WTC11 (cell line): ENCODE results near the gene NPIPA3.
"Not testable (repeated sequence)": the region's sequence is repeated elsewhere in the genome, so short reads cannot be mapped to it uniquely, and the experiment has no call there.

Experiments used
- CBFB ChIP-seq: sonication (generic); formaldehyde crosslinking; IDR thresholded peaks from 2 replicates; pipeline ENCODE4 v1.8.1; 2022; ENCODE audit warnings: mild to moderate bottlenecking, low read depth, missing genetic modification reagents
- ETV6 ChIP-seq: sonication (generic); formaldehyde crosslinking; IDR thresholded peaks from 2 replicates; pipeline ENCODE4 v1.8.1; 2022; ENCODE audit warnings: mild to moderate bottlenecking, missing genetic modification reagents
- NR1H2 ChIP-seq: sonication (generic); formaldehyde crosslinking; IDR thresholded peaks from 2 replicates; pipeline ENCODE4 v1.9.0; 2021; ENCODE audit warnings: mild to moderate bottlenecking, moderate library complexity, missing genetic modification reagents
- NR2C2 ChIP-seq: sonication (generic); formaldehyde crosslinking; IDR thresholded peaks from 2 replicates; pipeline ENCODE4 v1.8.0; 2022; ENCODE audit warnings: mild to moderate bottlenecking, missing genetic modification reagents
- SP1 ChIP-seq: sonication (generic); formaldehyde crosslinking; conservative IDR thresholded peaks from 2 replicates; pipeline ENCODE4 v1.8.1; 2022; ENCODE audit warnings: missing genetic modification reagents
- ZNF263 ChIP-seq: sonication (generic); formaldehyde crosslinking; IDR thresholded peaks from 2 replicates; pipeline ENCODE4 v1.8.1; 2022; ENCODE audit warnings: low read depth, mild to moderate bottlenecking, moderate library complexity, missing genetic modification reagents
- ZNF317 ChIP-seq: sonication (generic); formaldehyde crosslinking; IDR thresholded peaks from 2 replicates; pipeline ENCODE4 v1.8.1; 2023; ENCODE audit warnings: low read depth, mild to moderate bottlenecking, moderate library complexity, missing genetic modification reagents, borderline replicate concordance
- ZNF416 ChIP-seq: fragments of 250-450 bp; sonication (Bioruptor Pico); IDR thresholded peaks from 2 replicates; pipeline ENCODE4 v1.9.0; 2021; ENCODE audit warnings: mild to moderate bottlenecking, inconsistent platforms
- TF ChIP-seq, protein P1 (sequence below): fragments of 200-600 bp; IDR thresholded peaks from 2 replicates; pipeline ENCODE4 v1.8.0; 2022; ENCODE audit warnings: antibody characterized with exemption
- TF ChIP-seq, protein P2 (sequence below): sonication (generic); formaldehyde crosslinking; IDR thresholded peaks from 2 replicates; pipeline ENCODE4 v1.8.1; 2022; ENCODE audit warnings: low read depth, missing genetic modification reagents, borderline replicate concordance
- TF ChIP-seq, protein P3 (sequence below): sonication (generic); formaldehyde crosslinking; conservative IDR thresholded peaks from 2 replicates; pipeline ENCODE4 v1.8.1; 2023; ENCODE audit warnings: mild to moderate bottlenecking, low read depth, missing genetic modification reagents, moderate library complexity
- TF ChIP-seq, protein P4 (sequence below): sonication (generic); formaldehyde crosslinking; IDR thresholded peaks from 2 replicates; pipeline ENCODE4 v1.8.0; 2022; ENCODE audit warnings: mild to moderate bottlenecking, missing genetic modification reagents

DNA sequence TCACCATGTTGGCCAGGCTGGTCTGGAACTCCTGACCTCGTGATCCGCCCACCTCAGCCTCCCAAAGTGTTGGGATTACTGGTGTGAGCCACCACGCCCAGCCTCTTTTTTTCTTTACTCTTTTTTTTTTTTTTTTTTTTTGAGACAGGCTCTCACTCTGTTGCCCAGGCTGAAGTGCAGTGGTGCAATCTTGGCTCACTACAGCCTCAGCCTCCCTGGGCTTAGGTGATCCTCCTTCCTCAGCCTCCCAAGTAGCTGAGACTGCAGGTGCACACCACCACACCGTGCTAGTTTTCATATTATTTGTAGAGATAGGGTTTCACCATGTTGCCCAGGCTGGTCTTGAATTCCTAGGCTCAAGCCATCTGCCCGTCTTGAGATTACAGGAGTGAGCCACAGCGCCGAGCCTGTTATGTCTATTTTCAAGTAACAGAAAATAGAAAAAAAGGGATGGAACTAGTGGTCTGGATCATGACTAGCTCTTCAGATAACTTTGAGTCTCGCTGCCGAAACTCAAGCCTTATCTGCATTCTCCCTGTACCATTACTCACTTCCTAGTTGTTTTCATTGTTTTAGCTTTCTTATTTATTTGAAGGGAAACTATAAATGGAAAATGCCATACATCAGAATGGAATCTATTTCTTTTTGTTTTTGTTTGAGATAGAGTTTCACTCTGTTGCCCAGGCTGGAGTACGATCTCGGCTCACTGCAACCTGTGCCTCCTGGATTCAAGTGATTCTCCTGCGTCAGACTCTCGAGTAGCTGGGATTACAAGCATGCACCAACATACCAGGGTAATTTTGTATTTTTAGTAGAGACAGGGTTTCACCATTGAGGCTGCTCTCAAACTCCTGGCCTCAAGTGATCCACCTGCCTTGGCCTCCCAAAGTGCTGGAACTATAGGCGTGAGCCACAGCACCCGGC, 17.1 kb upstream of the NPIPA3 start:
- TF ChIP-seq, protein P1, sequence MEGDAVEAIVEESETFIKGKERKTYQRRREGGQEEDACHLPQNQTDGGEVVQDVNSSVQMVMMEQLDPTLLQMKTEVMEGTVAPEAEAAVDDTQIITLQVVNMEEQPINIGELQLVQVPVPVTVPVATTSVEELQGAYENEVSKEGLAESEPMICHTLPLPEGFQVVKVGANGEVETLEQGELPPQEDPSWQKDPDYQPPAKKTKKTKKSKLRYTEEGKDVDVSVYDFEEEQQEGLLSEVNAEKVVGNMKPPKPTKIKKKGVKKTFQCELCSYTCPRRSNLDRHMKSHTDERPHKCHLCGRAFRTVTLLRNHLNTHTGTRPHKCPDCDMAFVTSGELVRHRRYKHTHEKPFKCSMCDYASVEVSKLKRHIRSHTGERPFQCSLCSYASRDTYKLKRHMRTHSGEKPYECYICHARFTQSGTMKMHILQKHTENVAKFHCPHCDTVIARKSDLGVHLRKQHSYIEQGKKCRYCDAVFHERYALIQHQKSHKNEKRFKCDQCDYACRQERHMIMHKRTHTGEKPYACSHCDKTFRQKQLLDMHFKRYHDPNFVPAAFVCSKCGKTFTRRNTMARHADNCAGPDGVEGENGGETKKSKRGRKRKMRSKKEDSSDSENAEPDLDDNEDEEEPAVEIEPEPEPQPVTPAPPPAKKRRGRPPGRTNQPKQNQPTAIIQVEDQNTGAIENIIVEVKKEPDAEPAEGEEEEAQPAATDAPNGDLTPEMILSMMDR = not testable (repeated sequence)
- TF ChIP-seq, protein P2, sequence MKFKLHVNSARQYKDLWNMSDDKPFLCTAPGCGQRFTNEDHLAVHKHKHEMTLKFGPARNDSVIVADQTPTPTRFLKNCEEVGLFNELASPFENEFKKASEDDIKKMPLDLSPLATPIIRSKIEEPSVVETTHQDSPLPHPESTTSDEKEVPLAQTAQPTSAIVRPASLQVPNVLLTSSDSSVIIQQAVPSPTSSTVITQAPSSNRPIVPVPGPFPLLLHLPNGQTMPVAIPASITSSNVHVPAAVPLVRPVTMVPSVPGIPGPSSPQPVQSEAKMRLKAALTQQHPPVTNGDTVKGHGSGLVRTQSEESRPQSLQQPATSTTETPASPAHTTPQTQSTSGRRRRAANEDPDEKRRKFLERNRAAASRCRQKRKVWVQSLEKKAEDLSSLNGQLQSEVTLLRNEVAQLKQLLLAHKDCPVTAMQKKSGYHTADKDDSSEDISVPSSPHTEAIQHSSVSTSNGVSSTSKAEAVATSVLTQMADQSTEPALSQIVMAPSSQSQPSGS (CRISPR knock-in tag) = not testable (repeated sequence)
- not testable (repeated sequence) for TF ChIP-seq ZNF263 (CRISPR knock-in tag); SP1 (CRISPR knock-in tag); ZNF416 (CRISPR knock-in tag); CBFB (CRISPR knock-in tag); ETV6; ZNF317 (CRISPR knock-in tag); NR1H2 (CRISPR knock-in tag); NR2C2 (CRISPR knock-in tag)
- TF ChIP-seq, protein P3, sequence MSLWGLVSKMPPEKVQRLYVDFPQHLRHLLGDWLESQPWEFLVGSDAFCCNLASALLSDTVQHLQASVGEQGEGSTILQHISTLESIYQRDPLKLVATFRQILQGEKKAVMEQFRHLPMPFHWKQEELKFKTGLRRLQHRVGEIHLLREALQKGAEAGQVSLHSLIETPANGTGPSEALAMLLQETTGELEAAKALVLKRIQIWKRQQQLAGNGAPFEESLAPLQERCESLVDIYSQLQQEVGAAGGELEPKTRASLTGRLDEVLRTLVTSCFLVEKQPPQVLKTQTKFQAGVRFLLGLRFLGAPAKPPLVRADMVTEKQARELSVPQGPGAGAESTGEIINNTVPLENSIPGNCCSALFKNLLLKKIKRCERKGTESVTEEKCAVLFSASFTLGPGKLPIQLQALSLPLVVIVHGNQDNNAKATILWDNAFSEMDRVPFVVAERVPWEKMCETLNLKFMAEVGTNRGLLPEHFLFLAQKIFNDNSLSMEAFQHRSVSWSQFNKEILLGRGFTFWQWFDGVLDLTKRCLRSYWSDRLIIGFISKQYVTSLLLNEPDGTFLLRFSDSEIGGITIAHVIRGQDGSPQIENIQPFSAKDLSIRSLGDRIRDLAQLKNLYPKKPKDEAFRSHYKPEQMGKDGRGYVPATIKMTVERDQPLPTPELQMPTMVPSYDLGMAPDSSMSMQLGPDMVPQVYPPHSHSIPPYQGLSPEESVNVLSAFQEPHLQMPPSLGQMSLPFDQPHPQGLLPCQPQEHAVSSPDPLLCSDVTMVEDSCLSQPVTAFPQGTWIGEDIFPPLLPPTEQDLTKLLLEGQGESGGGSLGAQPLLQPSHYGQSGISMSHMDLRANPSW = not testable (repeated sequence)
- TF ChIP-seq, protein P4, sequence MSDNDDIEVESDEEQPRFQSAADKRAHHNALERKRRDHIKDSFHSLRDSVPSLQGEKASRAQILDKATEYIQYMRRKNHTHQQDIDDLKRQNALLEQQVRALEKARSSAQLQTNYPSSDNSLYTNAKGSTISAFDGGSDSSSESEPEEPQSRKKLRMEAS (CRISPR knock-in tag) = not testable (repeated sequence)
